OCI-LY1 (cell line): Measurements from ENCODE around the gene KIFC3.

ENCODE experiments used
- H2AFZ ChIP-seq: fragments of 200-600 bp; sonication (generic), shearing (Covaris generic); 2 replicates; pipeline ENCODE4 v1.6.0; 2014; ENCODE audit warnings: antibody characterized with exemption, mild to moderate bottlenecking, low read length
- H3F3A ChIP-seq: fragments of 200-600 bp; sonication (generic), shearing (Covaris generic); 2 replicates; pipeline ENCODE4 v1.6.0; 2014; ENCODE audit warnings: mild to moderate bottlenecking, antibody characterized with exemption, low read length, moderate library complexity; ENCODE audit not compliant: insufficient read depth
- H3K27ac ChIP-seq: fragments of 200-600 bp; sonication (generic); 2 replicates; pipeline ENCODE4 v1.5.1; 2014; ENCODE audit warnings: low read length, mixed run types, mild to moderate bottlenecking, low read depth; ENCODE audit not compliant: poor library complexity, severe bottlenecking
- H3K27me3 ChIP-seq: fragments of 200-600 bp; sonication (generic); 2 replicates; pipeline ENCODE4 v1.6.0; 2014; ENCODE audit warnings: antibody characterized with exemption, mild to moderate bottlenecking, low read length, moderate library complexity; ENCODE audit not compliant: insufficient read depth
- H3K36me3 ChIP-seq: fragments of 200-600 bp; sonication (generic); 2 replicates; pipeline ENCODE4 v1.6.1; 2014; ENCODE audit warnings: mild to moderate bottlenecking, antibody characterized with exemption, low read length, moderate library complexity, mixed read lengths; ENCODE audit not compliant: insufficient read depth
- H3K4me1 ChIP-seq: fragments of 200-600 bp; sonication (generic); 2 replicates; pipeline ENCODE4 v1.5.1; 2014; ENCODE audit warnings: mild to moderate bottlenecking, low read length, moderate library complexity; ENCODE audit not compliant: insufficient read depth, severe bottlenecking
- H3K4me2 ChIP-seq: fragments of 200-600 bp; sonication (generic), shearing (Covaris generic); 2 replicates; pipeline ENCODE4 v1.6.1; 2014; ENCODE audit warnings: low read length
- H3K4me3 ChIP-seq: fragments of 200-600 bp; sonication (generic); 2 replicates; pipeline ENCODE4 v1.5.1; 2014; ENCODE audit warnings: low read length, low read depth, mild to moderate bottlenecking, mixed read lengths; ENCODE audit not compliant: poor library complexity, severe bottlenecking
- H3K79me2 ChIP-seq: fragments of 200-600 bp; shearing (Covaris generic); 2 replicates; pipeline ENCODE4 v1.6.1; 2016; ENCODE audit warnings: mixed run types, low read length, mixed read lengths; ENCODE audit not compliant: insufficient read depth
- H3K9ac ChIP-seq: fragments of 200-600 bp; sonication (generic), shearing (Covaris generic); 2 replicates; pipeline ENCODE4 v1.6.1; 2014; ENCODE audit warnings: mild to moderate bottlenecking, low read length, mixed read lengths
- H3K9me2 ChIP-seq: fragments of 200-600 bp; sonication (generic), shearing (Covaris generic); 2 replicates; pipeline ENCODE4 v1.6.1; 2014; ENCODE audit warnings: low read depth, mild to moderate bottlenecking, low read length, mixed read lengths
- H3K9me3 ChIP-seq: fragments of 200-600 bp; shearing (Covaris generic); 2 replicates; pipeline ENCODE4 v1.6.1; 2014; ENCODE audit warnings: low read length, mixed read lengths
- H4K20me1 ChIP-seq: fragments of 200-600 bp; sonication (generic), shearing (Covaris generic); 2 replicates; pipeline ENCODE4 v1.6.0; 2016; ENCODE audit warnings: mild to moderate bottlenecking, low read length; ENCODE audit not compliant: insufficient read depth
- CTCF ChIP-seq: fragments of 200-600 bp; sonication (generic), shearing (Covaris generic); IDR thresholded peaks from 2 replicates; pipeline ENCODE4 v1.5.1; 2017; ENCODE audit warnings: mild to moderate bottlenecking, antibody characterized with exemption, low read length, moderate library complexity, mixed read lengths
- EZH2 ChIP-seq: fragments of 200-600 bp; sonication (generic), shearing (Covaris generic); IDR thresholded peaks from 2 replicates; pipeline ENCODE4 v1.8.0; 2017; ENCODE audit warnings: borderline replicate concordance, mixed run types, mild to moderate bottlenecking, antibody characterized with exemption, low read length, moderate library complexity, mixed read lengths

The KIFC3 gene

DNA sequence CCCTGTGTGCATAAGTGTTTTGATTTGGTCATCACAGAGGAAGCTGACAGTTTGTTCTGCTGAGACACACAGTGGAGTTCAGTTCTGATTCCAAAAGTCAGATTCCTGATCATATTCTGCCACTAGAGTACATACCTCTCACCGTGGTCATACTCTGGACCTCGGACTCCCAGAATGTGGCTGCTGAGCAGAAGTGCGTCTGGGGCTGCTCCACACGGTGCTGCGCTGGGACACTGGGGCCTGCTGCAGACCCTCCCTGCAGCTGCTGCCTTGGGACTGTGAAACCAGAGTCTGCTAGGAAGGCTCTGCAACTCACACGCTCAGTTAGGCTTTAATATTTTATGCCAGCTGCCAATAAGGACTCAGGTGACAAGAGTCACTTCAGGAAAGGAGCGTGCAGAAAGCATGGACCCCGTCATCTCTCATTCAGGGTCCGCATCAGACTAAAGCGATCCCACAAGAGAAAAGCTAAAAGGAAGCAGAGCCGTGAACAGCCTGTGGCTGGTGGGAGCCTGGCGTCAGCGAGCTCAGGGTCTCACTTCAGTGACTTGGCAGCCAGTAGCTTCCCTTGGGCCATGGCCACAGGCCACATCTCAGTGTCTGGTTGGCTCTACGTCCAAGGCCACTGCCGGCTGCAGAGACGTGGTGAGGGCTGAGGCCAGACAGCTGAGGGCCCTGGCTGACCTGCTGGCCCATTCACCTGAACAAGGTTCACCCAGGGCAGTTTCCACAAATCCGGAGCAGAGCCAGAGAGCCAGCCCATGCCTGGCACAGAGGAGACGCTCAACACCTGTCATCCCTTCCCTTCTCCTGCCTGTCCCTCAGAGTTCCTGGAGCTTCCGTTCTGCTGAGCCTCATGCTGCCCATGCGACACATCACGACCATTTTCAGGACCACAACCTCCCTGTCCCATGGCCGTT is 24.7 kb upstream of the KIFC3 start:
- no peak overlapping the region for H2AFZ ChIP-seq
- no peak overlapping the region for H3K4me3 ChIP-seq
- no peaks in the 10 kb centered on the region for H3K27me3 ChIP-seq
- no peaks in the 10 kb centered on the region for H3K9me3 ChIP-seq
- H4K20me1 ChIP-seq = no peaks in the 10 kb centered on the region
- H3K27ac ChIP-seq = no peak overlapping the region
- no peaks in the 10 kb centered on the region for H3K36me3 ChIP-seq
- H3F3A ChIP-seq = no peaks in the 10 kb centered on the region
- no peak for TF ChIP-seq EZH2
- no peaks in the 10 kb centered on the region for H3K9me2 ChIP-seq
- H3K4me1 ChIP-seq = no peaks in the 10 kb centered on the region
- no peaks in the 10 kb centered on the region for H3K79me2 ChIP-seq
- no peak overlapping the region for H3K9ac ChIP-seq
- no peak overlapping the region for H3K4me2 ChIP-seq

DNA sequence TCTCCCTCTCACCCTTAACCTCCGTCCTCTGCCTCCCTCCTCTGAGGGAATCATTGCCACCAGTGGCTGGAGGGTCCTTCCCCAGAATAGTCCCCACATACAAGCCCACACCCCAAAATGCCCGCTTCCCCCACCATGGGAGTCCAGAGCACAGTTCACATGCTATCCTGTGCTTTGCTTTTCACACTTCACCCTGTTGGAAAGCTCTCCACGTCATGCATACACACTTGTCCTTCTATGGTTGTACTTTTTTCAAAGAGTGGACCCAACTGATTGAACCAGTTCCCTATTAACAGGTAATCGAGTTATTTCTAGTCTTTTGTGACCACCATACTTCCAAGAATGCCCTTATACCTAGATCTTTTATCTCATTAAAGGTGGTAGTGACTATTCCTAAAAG is 23.8 kb upstream of the KIFC3 start:
- Histone ChIP-seq H3K27me3 (no peaks in the 10 kb centered on the region), H3K9me3 (no peaks in the 10 kb centered on the region), H3F3A (no peaks in the 10 kb centered on the region), H2AFZ (no peak overlapping the region), H3K4me3 (no peak overlapping the region), H3K27ac (no peak overlapping the region), H3K4me1 (no peaks in the 10 kb centered on the region), H3K9me2 (no peaks in the 10 kb centered on the region), H3K4me2 (no peak overlapping the region), H3K9ac (no peak overlapping the region), H3K79me2 (no peaks in the 10 kb centered on the region), H3K36me3 (no peaks in the 10 kb centered on the region), H4K20me1 (no peaks in the 10 kb centered on the region)
- no peak for TF ChIP-seq CTCF
- TF ChIP-seq EZH2 = no peak

- Histone ChIP-seq H3K4me3 (no peak overlapping the region), H3K9me2 (no peaks in the 10 kb centered on the region), H3K4me1 (no peaks in the 10 kb centered on the region), H2AFZ (no peak overlapping the region), H3K4me2 (no peak overlapping the region), H3K79me2 (no peaks in the 10 kb centered on the region), H3K27ac (no peak overlapping the region), H3F3A (no peaks in the 10 kb centered on the region), H4K20me1 (no peaks in the 10 kb centered on the region), H3K9me3 (no peaks in the 10 kb centered on the region), H3K27me3 (no peaks in the 10 kb centered on the region), H3K9ac (no peak overlapping the region), H3K36me3 (no peaks in the 10 kb centered on the region)
- TF ChIP-seq CTCF = no peak
- no peak for TF ChIP-seq EZH2
Measured at GRCh38 chr16:57825298-57826044, 23.2 kb upstream of the KIFC3 start.
